DOHH2 (cell line): ENCODE measurements around the gene MMEL1.

Experiments
- H3F3A ChIP-seq: fragments of 200-600 bp; sonication (generic), shearing (Covaris generic); 2 replicates; pipeline ENCODE4 v1.6.0; 2016; ENCODE audit warnings: antibody characterized with exemption, mild to moderate bottlenecking; ENCODE audit not compliant: control insufficient read depth, insufficient read depth
- H3K27ac ChIP-seq: fragments of 200-600 bp; sonication (generic); 2 replicates; pipeline ENCODE4 v1.5.1; 2014; ENCODE audit warnings: low read depth, mild to moderate bottlenecking, low read length, moderate library complexity
- H3K27me3 ChIP-seq: fragments of 200-600 bp; sonication (generic); 2 replicates; pipeline ENCODE4 v1.6.1; 2014; ENCODE audit warnings: mild to moderate bottlenecking, low read length, mixed read lengths; ENCODE audit not compliant: control insufficient read depth
- H3K36me3 ChIP-seq: fragments of 200-600 bp; sonication (generic); 2 replicates; pipeline ENCODE4 v1.6.1; 2014; ENCODE audit warnings: mild to moderate bottlenecking, low read length, moderate library complexity, mixed read lengths; ENCODE audit not compliant: control insufficient read depth
- H3K4me1 ChIP-seq: fragments of 200-600 bp; sonication (generic); 2 replicates; pipeline ENCODE4 v1.6.1; 2014; ENCODE audit warnings: mild to moderate bottlenecking, low read length, mixed read lengths; ENCODE audit not compliant: control insufficient read depth
- H3K4me2 ChIP-seq: fragments of 200-600 bp; sonication (generic); 2 replicates; pipeline ENCODE4 v1.6.0; 2014; ENCODE audit warnings: mild to moderate bottlenecking, low read length, moderate library complexity
- H3K4me3 ChIP-seq: fragments of 200-600 bp; sonication (generic); 2 replicates; pipeline ENCODE4 v1.5.1; 2014; ENCODE audit warnings: mild to moderate bottlenecking, low read length, mixed read lengths
- H3K79me2 ChIP-seq: fragments of 200-600 bp; sonication (generic); 2 replicates; pipeline ENCODE4 v1.6.1; 2014; ENCODE audit warnings: mild to moderate bottlenecking, low read length, mixed read lengths; ENCODE audit not compliant: control insufficient read depth
- H3K9me2 ChIP-seq: fragments of 200-600 bp; sonication (generic); replicated peaks from 2 replicates; pipeline ENCODE4 v1.6.1; 2014; ENCODE audit warnings: mild to moderate bottlenecking, low read length, mixed read lengths; ENCODE audit not compliant: control insufficient read depth
- H3K9me3 ChIP-seq: fragments of 200-600 bp; sonication (generic); 2 replicates; pipeline ENCODE4 v1.6.1; 2014; ENCODE audit warnings: antibody characterized with exemption, low read length, mixed read lengths; ENCODE audit not compliant: control insufficient read depth, insufficient read depth
- H4K20me1 ChIP-seq: fragments of 200-600 bp; sonication (generic); 2 replicates; pipeline ENCODE4 v1.6.0; 2014; ENCODE audit warnings: low read depth, mild to moderate bottlenecking, antibody characterized with exemption, low read length, moderate library complexity; ENCODE audit not compliant: control insufficient read depth, insufficient read depth
- EZH2phosphoT487 ChIP-seq: fragments of 200-600 bp; sonication (generic); IDR thresholded peaks from 2 replicates; pipeline ENCODE4 v1.6.1; 2017; ENCODE audit warnings: borderline replicate concordance, mild to moderate bottlenecking, antibody characterized with exemption, low read length, moderate library complexity, mixed read lengths
- TF ChIP-seq, protein P1 (sequence below): fragments of 200-600 bp; sonication (generic); IDR thresholded peaks from one replicate; pipeline ENCODE4 v1.5.1; 2014; ENCODE audit warnings: antibody characterized with exemption, mild to moderate bottlenecking, low read depth, low read length; ENCODE audit not compliant: poor library complexity, severe bottlenecking

MMEL1 gene

DNA sequence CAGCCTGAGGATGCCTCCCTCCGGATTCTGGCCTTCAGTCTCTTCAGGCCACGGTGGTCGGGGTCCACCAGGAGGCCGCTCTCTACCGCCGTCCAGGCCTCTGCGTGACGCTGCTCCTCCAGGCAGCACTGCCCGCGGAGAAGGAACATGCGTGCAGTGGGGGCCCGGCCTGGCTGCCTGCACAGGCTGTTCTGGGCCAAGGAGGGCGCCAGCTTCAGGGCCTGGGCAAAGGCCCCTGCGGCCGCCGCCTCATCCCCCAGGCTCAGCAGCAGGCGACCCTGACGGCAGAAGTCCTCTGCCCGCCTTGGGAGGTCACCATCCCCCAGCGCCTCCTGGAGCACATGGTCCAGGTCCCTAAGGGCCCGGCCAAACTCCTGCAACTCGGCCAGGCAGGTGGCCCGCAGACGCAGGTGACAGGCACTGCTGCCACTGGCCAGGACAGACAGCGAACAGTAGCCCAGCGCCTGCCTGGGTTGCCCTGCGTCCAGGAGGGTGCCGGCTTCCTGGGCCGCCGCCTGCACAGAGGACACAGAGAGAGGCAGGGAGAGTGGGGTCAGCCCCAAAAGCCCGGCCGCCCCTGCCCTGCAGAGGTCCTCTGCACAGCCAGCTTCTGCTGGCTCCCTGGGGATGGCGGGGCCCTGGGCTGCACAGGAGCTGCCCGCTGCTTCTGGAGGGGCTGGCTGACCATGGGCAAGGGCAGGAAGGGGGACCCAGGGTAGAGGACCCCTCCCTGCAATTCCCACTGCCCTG is 8.7 kb upstream of the MMEL1 start:
- peak overlapping the region; percentile 92 for H3K4me2 ChIP-seq
- H3K27me3 ChIP-seq = no peaks in the 10 kb centered on the region
- H3K36me3 ChIP-seq = no peaks in the 10 kb centered on the region
- H3K9me2 ChIP-seq = no peaks in the 10 kb centered on the region
- no peaks in the 10 kb centered on the region for H4K20me1 ChIP-seq
- H3K79me2 ChIP-seq = peaks cover 3% of the 10 kb centered on the region; the same call in 1 of the 2 replicates
- no peaks in the 10 kb centered on the region for H3F3A ChIP-seq
- H3K27ac ChIP-seq = no peak overlapping the region
- peaks cover 9% of the 10 kb centered on the region for H3K9me3 ChIP-seq
- peak overlapping the region; percentile 95 for H3K4me3 ChIP-seq
- TF ChIP-seq EZH2phosphoT487 = no peak
- TF ChIP-seq, protein P1, sequence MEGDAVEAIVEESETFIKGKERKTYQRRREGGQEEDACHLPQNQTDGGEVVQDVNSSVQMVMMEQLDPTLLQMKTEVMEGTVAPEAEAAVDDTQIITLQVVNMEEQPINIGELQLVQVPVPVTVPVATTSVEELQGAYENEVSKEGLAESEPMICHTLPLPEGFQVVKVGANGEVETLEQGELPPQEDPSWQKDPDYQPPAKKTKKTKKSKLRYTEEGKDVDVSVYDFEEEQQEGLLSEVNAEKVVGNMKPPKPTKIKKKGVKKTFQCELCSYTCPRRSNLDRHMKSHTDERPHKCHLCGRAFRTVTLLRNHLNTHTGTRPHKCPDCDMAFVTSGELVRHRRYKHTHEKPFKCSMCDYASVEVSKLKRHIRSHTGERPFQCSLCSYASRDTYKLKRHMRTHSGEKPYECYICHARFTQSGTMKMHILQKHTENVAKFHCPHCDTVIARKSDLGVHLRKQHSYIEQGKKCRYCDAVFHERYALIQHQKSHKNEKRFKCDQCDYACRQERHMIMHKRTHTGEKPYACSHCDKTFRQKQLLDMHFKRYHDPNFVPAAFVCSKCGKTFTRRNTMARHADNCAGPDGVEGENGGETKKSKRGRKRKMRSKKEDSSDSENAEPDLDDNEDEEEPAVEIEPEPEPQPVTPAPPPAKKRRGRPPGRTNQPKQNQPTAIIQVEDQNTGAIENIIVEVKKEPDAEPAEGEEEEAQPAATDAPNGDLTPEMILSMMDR = no peak
- H3K4me1 ChIP-seq = peaks cover 11% of the 10 kb centered on the region

DNA sequence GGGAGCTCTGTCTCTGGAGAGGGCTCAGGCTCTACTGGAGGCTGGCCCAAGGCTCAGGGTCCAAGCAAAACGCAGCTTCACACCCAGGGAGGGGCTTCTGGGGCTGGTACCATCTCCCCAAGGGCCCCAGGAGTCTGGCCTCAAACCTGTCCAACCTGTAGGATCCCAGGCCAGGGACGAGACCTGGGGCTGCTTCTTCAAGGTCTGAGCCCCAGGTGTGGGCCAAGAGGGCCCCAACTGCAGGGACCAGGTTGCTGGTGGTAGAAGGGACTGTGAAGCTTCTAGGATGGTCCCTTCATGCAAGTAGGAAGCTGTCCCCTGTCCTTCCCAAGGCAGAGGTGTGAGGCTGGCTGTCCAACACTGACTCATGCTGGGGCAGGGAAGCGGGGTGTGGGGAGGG is 7.8 kb upstream of the MMEL1 start:
- peaks cover 11% of the 10 kb centered on the region for H3K4me1 ChIP-seq
- peaks cover 3% of the 10 kb centered on the region; the same call in 1 of the 2 replicates for H3K79me2 ChIP-seq
- no peaks in the 10 kb centered on the region for H4K20me1 ChIP-seq
- no peaks in the 10 kb centered on the region for H3K9me2 ChIP-seq
- H3K27me3 ChIP-seq = no peaks in the 10 kb centered on the region
- H3K36me3 ChIP-seq = no peaks in the 10 kb centered on the region
- no peak overlapping the region for H3K27ac ChIP-seq
- H3K4me2 ChIP-seq = no peak overlapping the region
- H3F3A ChIP-seq = no peaks in the 10 kb centered on the region
- no peak overlapping the region for H3K4me3 ChIP-seq
- peaks cover 14% of the 10 kb centered on the region for H3K9me3 ChIP-seq
- no peak for TF ChIP-seq EZH2phosphoT487
- TF ChIP-seq, protein P1 = no peak

DNA sequence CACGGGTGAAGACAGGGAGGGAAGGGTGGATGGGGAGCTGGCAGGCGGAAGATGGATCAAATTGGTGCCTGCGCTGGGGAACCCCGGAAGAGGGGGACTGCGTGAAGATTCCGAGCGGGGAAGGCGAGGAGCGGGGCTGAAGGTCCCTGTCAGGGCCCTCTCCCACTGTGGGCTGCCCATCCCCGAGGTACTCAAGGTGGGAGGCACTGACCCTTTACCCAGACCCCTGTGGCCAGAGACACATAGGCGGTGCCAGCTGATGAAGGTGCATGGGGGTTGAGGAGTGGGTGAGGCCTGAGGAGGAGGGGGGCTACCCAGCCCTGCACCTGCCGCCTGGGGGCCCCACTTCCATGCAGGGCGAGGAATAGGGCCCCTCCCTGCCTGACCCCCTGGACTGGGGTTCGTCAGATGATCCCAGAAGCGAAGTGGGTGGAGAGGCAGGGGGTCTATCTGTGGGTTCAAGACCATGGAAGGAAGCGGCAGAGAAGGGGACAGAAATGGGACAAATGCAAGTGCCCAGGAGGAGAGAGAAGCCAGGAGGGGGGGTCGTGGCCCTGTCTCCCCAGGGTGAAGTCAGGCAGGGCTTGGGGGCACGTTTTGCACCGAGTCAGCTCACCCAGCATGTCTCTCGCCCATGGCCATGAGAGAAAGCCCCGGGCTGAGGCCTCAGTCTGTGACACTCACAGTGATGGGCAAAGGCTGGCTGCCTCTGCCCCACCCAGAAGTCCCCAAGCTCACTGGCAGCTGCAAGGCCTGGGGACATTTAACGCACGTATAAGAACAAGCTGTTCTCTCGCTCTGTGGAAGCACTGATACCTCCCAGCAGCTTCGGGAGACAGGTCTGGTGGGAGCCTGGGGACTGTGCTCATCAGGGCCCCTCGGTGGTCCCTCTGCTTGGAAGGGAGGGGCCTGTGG is 7.0 kb upstream of the MMEL1 start:
- Histone ChIP-seq H4K20me1 (no peaks in the 10 kb centered on the region), H3K79me2 (peaks cover 3% of the 10 kb centered on the region; the same call in 1 of the 2 replicates), H3K27me3 (no peaks in the 10 kb centered on the region), H3K4me2 (no peak overlapping the region), H3K9me2 (no peaks in the 10 kb centered on the region), H3F3A (no peaks in the 10 kb centered on the region), H3K4me1 (peaks cover 11% of the 10 kb centered on the region), H3K9me3 (peaks cover 14% of the 10 kb centered on the region), H3K36me3 (no peaks in the 10 kb centered on the region), H3K27ac (no peak overlapping the region), H3K4me3 (no peak overlapping the region)
- TF ChIP-seq EZH2phosphoT487 = no peak
- TF ChIP-seq, protein P1 = no peak
